Stimulated activated CD8-positive, alpha-beta memory T cell treated with anti-CD3 and anti-CD28 coated beads, Interleukin-12 subunit alpha, Interleukin-12 subunit beta, amount 100 ng/mL, for 4 hours (primary cell): ENCODE results near the gene PLA2G4E.
A peak's percentile ranks its signal among the peaks of the same experiment; 100 is the strongest.

Source experiments
- DNase-seq: peaks from one replicate; pipeline ENCODE4 v3.0.0-alpha.2; 2020; ENCODE audit warnings: low read depth

The PLA2G4E gene

GRCh38 chr15:41992803-41993190 is 28.0 kb downstream of the PLA2G4E start:
- no peak for DNase-seq

GRCh38 chr15:41992151-41992802 is 28.6 kb downstream of the PLA2G4E start:
- no peak for DNase-seq

- no peak for DNase-seq
Measured at GRCh38 chr15:41990691-41991090, 30.2 kb downstream of the PLA2G4E start.

GRCh38 chr15:41990243-41990605 is 30.6 kb downstream of the PLA2G4E start:
- DNase-seq: no peak

- DNase-seq: peak; percentile 53
Measured at GRCh38 chr15:41989573-41990242, 31.1 kb downstream of the PLA2G4E start.

GRCh38 chr15:41988896-41989572 is 31.8 kb downstream of the PLA2G4E start:
- DNase-seq: no peak

- no peak for DNase-seq
Measured at GRCh38 chr15:41987925-41988275, 32.9 kb downstream of the PLA2G4E start.

- DNase-seq: no peak
Measured at GRCh38 chr15:41987246-41987924, 33.5 kb downstream of the PLA2G4E start.

- DNase-seq: no peak
Measured at GRCh38 chr15:41985236-41986160, 35.3 kb downstream of the PLA2G4E start.

- no peak for DNase-seq
Measured at GRCh38 chr15:41984622-41985021, 36.2 kb downstream of the PLA2G4E start.

GRCh38 chr15:41983621-41984571 is 36.9 kb downstream of the PLA2G4E start:
- DNase-seq: no peak

- DNase-seq: no peak
Measured at GRCh38 chr15:41983221-41983620, 37.6 kb downstream of the PLA2G4E start.

- DNase-seq: no peak
Measured at GRCh38 chr15:41982133-41982930, 38.5 kb downstream of the PLA2G4E start.

GRCh38 chr15:41981371-41982132 is 39.3 kb downstream of the PLA2G4E start:
- DNase-seq: no peak

- DNase-seq: no peak
Measured at GRCh38 chr15:41980654-41981323, 40.1 kb downstream of the PLA2G4E start.

- no peak for DNase-seq
Measured at GRCh38 chr15:41979493-41980266, 41.2 kb downstream of the PLA2G4E start.

GRCh38 chr15:41978534-41978933 is 42.3 kb downstream of the PLA2G4E start:
- no peak for DNase-seq
